GM12878 (cell line): ENCODE measurements around the gene PRPF6.

ENCODE experiments used
- CBFB ChIP-seq: IDR thresholded peaks from 2 replicates; pipeline ENCODE4 v1.6.1; 2016; ENCODE audit warnings: antibody characterized with exemption, low read depth
- CHD2 ChIP-seq: IDR thresholded peaks from 2 replicates; pipeline ENCODE4 v1.6.1; 2011; ENCODE audit warnings: low read depth, low read length, improper control_type of control experiment, borderline replicate concordance
- CTCF ChIP-seq, 3 experiments: IDR thresholded peaks in 2 of 3; conservative IDR thresholded peaks in 1 of 3; 2 replicates each; pipeline ENCODE4 v1.5.1; 2011; ENCODE audit warnings: low read depth in 3 of 3, low read length in 3 of 3, mild to moderate bottlenecking in 3 of 3, control low read depth in 2 of 3, moderate library complexity in 2 of 3, inconsistent platforms in 1 of 3, mixed read lengths in 1 of 3; ENCODE audit not compliant: control insufficient read depth in 2 of 3, insufficient read depth in 1 of 3; ENCODE audit errors: extremely low read depth in 1 of 3
- EZH2 ChIP-seq: IDR thresholded peaks from 2 replicates; pipeline ENCODE4 v1.6.1; 2012; ENCODE audit warnings: low read depth, mild to moderate bottlenecking, control low read depth, inconsistent platforms, low read length, borderline replicate concordance; ENCODE audit not compliant: control insufficient read depth
- NRF1 ChIP-seq: conservative IDR thresholded peaks from 2 replicates; pipeline ENCODE4 v1.6.1; 2011; ENCODE audit warnings: mild to moderate bottlenecking, low read depth, low read length, improper control_type of control experiment
- PBX3 ChIP-seq: IDR thresholded peaks from 2 replicates; pipeline ENCODE4 v1.6.1; 2011; ENCODE audit warnings: mild to moderate bottlenecking, low read depth, low read length, moderate library complexity; ENCODE audit not compliant: insufficient replicate concordance
- POLR2AphosphoS2 ChIP-seq: IDR thresholded peaks from 2 replicates; pipeline ENCODE4 v1.6.1; 2011; ENCODE audit warnings: low read depth, mild to moderate bottlenecking, low read length, improper control_type of control experiment, moderate library complexity
- POLR2AphosphoS5 ChIP-seq: IDR thresholded peaks from 2 replicates; pipeline ENCODE4 v1.6.1; 2011; ENCODE audit warnings: mild to moderate bottlenecking, low read length, inconsistent platforms
- SP1 ChIP-seq: IDR thresholded peaks from one replicate; pipeline ENCODE4 v1.6.1; 2011; ENCODE audit warnings: low read depth, low read length
- TCF7 ChIP-seq: IDR thresholded peaks from 2 replicates; pipeline ENCODE4 v1.6.1; 2014; ENCODE audit warnings: antibody characterized with exemption, borderline replicate concordance

DNA sequence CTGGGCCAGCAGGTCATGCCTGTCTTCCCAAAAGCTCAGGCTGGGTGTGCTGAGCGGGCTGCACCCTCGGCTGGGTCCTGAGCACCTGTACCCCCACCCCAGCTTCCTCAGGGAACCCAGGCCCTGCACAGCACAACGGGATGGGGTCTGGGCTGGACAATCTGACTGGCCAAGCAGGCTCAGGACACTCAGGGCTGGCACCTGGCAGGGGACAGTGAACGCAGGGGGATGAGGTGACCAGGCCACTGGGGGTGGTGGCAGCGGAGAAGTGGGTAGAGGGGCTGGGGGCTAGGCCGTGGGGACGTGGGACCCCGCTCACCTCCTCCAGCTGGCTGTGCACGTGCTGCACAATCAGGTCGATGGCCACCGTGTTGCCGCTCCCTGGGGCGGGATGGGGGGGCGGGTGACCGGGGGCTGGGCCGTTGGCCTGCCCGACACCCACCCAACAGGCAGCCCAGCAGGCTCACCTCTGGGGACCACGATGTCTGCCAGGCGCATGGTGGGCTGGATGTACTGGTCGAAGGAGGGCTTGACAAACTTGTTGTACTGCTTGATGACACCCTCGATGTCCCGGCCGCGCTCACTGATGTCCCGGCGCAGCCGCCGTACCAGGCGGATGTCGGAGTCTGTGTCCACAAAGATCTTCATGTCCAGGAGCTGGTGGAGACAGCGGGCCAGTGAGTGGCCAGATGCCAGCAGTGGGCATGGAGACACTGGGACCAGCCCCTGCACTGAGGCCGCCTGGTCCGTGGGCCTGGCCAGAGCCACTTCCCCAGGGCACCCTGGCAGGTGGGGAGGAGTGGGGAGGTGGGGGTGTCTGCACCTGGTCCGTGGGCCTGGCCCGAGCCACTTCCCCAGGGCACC lies 36.6 kb upstream of the PRPF6 start:
- TF ChIP-seq NRF1, result no peak
- TF ChIP-seq SP1, result no peak
- no peak for TF ChIP-seq TCF7
- TF ChIP-seq CTCF (IDR thresholded peaks at IDR 0.05 in 2 of 3, conservative IDR thresholded peaks at IDR 0.05 in 1 of 3; ENCODE audit: control insufficient read depth in 2 of 3, extremely low read depth in 1 of 3, insufficient read depth in 1 of 3, low read depth in 3 of 3, low read length in 3 of 3), result no peak
- TF ChIP-seq CBFB, result no peak
- no peak for TF ChIP-seq EZH2
- no peak for TF ChIP-seq PBX3
- TF ChIP-seq CHD2, result no peak
- TF ChIP-seq POLR2AphosphoS5, result no peak
- no peak for TF ChIP-seq POLR2AphosphoS2
